Activated T-cell treated with anti-CD3 and anti-CD28 coated beads, Interleukin-2, amount 50 U/mL, for 4 hours (primary cell): ENCODE measurements around the gene CALM1. TPM values are rescaled to one million over a fixed set of nuclear protein-coding genes. Genes with fewer than 3 reads are reported as not detected.

Experiments
- ATAC-seq, 2 donors: fragments of 200-7000 bp; cut with Tn5 transposase; one replicate each; pipeline ENCODE4 v1.10.0; 2021
- DNase-seq: peaks from one replicate; pipeline ENCODE4 v3.0.0-alpha.2; 2020
- H3K27me3 Mint-ChIP-seq: one replicate; pipeline ENCODE4 v1.8.0; 2021; ENCODE audit warnings: low read depth, mixed read lengths
- H3K36me3 Mint-ChIP-seq: one replicate; pipeline ENCODE4 v1.8.0; 2022; ENCODE audit warnings: mixed read lengths; ENCODE audit not compliant: insufficient read depth
- H3K4me1 Mint-ChIP-seq: one replicate; pipeline ENCODE4 v1.8.0; 2021; ENCODE audit warnings: low read depth, mixed read lengths
- H3K4me3 Mint-ChIP-seq: one replicate; pipeline ENCODE4 v1.8.0; 2021; ENCODE audit warnings: mild to moderate bottlenecking, moderate library complexity, mixed read lengths
- H3K9me3 Mint-ChIP-seq: one replicate; pipeline ENCODE4 v1.8.0; 2021; ENCODE audit warnings: mixed read lengths
- total RNA-seq, 3 donors: library from RNA; stranded (reverse); gene quantifications; one replicate each; pipeline ENCODE4 v1.2.1, GENCODE V29; 2021

The CALM1 gene
- total RNA-seq, 3 donors from 2014 or later: 406 to 439 (median 417) TPM

GRCh38 chr14:90412058-90412457 is 15.2 kb downstream of the CALM1 start:
- Mint-ChIP-seq H3K9me3 (no peaks in the 10 kb centered on the region), H3K4me1 (peaks cover 10% of the 10 kb centered on the region), H3K4me3 (no peak overlapping the region), H3K27me3 (no peaks in the 10 kb centered on the region), H3K36me3 (peaks cover 2% of the 10 kb centered on the region)
- ATAC-seq (no peak), DNase-seq (no peak)

- Mint-ChIP-seq H3K9me3 (no peaks in the 10 kb centered on the region), H3K27me3 (no peaks in the 10 kb centered on the region), H3K4me3 (no peak overlapping the region), H3K36me3 (no peaks in the 10 kb centered on the region), H3K4me1 (no peaks in the 10 kb centered on the region)
- DNase-seq (no peak), ATAC-seq (no peak)
These were observed 19.9 kb downstream of the CALM1 start for GRCh38 chr14:90416720-90417119.

DNA sequence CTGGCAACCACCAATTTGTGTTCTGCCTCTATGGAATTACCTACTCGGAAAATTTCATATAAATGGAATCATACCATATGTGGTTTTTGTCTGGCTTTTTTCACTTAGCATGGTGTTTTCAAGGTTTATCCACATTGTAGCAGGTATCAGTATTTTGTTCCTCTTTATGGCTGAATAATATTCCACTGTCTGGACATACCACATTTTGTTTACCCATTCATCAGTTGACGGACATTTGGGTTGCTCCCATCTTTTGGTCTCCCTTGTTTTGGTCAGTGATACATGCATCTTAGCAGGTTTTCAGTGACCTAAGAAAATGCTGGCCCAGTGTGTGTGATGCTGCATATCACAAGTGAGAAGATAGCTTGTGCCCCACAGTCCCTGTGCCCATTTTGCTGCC is 21.2 kb downstream of the CALM1 start:
- Mint-ChIP-seq H3K4me1 (no peaks in the 10 kb centered on the region), H3K36me3 (no peaks in the 10 kb centered on the region), H3K4me3 (no peak overlapping the region), H3K9me3 (no peaks in the 10 kb centered on the region), H3K27me3 (no peaks in the 10 kb centered on the region)
- ATAC-seq (no peak), DNase-seq (no peak)

DNA sequence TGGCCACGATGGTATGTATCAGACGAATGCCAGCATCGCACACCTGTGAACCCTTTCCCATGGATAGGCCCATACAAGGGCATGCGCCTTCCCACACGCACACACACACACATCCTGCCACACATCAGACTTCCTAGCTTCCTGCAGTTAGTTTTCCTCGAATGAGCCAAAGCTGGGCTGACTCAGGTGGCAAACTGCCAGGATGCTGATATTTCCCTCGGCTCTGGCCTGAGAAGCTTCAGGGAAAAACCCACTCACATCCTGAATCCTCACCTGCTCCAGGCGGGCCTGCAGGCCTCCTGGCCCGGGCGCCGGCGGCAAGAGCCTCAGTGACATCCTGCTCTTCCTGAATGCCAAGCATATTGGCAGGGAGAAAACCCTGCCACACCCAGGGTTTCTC is 22.4 kb downstream of the CALM1 start:
- ATAC-seq (no peak), DNase-seq (no peak)
- Mint-ChIP-seq H3K27me3 (no peaks in the 10 kb centered on the region), H3K4me1 (no peaks in the 10 kb centered on the region), H3K36me3 (no peaks in the 10 kb centered on the region), H3K9me3 (no peaks in the 10 kb centered on the region), H3K4me3 (no peak overlapping the region)

DNA sequence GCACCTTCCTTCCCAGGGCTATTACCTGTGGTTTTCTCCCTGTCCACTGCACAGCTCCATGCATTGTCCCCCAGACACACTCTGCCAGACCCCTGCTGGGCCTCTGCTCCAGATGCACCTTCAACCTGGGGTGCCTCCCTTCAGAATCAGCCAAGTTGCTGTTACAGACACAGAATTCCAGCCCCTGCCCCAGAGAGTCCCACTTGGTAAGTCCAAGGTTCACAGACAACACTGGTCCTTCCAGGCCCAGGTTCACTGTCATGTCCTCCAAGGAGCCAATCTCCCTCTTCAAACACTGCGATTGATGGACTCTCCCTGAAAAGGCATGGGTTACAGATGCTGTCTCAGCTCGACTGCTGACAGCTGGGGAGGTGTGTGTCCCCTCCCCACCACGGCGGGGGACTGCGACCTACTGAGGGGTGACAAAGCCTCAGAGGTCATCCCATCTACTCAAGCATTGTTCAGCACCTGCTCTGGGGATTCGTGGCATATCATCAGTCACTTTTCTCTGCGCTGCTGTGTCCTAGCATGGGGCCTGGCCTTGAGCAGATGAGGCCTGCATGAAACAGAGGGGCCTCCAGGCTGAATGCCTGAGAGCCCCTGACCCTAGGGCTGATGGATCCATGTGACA is 24.3 kb downstream of the CALM1 start:
- no peak for DNase-seq
- H3K9me3 Mint-ChIP-seq: no peaks in the 10 kb centered on the region
- no peak for ATAC-seq
- H3K27me3 Mint-ChIP-seq: no peaks in the 10 kb centered on the region
- H3K4me3 Mint-ChIP-seq: no peak overlapping the region
- H3K36me3 Mint-ChIP-seq: no peaks in the 10 kb centered on the region
- no peaks in the 10 kb centered on the region for H3K4me1 Mint-ChIP-seq

GRCh38 chr14:90421632-90422020 is 24.8 kb downstream of the CALM1 start:
- no peaks in the 10 kb centered on the region for H3K9me3 Mint-ChIP-seq
- DNase-seq (no peak), ATAC-seq (no peak)
- no peaks in the 10 kb centered on the region for H3K36me3 Mint-ChIP-seq
- no peak overlapping the region for H3K4me3 Mint-ChIP-seq
- no peaks in the 10 kb centered on the region for H3K4me1 Mint-ChIP-seq
- no peaks in the 10 kb centered on the region for H3K27me3 Mint-ChIP-seq

- ATAC-seq: no peak
- no peaks in the 10 kb centered on the region for H3K4me1 Mint-ChIP-seq
- no peaks in the 10 kb centered on the region for H3K36me3 Mint-ChIP-seq
- no peaks in the 10 kb centered on the region for H3K9me3 Mint-ChIP-seq
- no peak for DNase-seq
- no peaks in the 10 kb centered on the region for H3K27me3 Mint-ChIP-seq
- no peak overlapping the region for H3K4me3 Mint-ChIP-seq
These were observed 26.3 kb downstream of the CALM1 start for GRCh38 chr14:90423166-90423565.

DNA sequence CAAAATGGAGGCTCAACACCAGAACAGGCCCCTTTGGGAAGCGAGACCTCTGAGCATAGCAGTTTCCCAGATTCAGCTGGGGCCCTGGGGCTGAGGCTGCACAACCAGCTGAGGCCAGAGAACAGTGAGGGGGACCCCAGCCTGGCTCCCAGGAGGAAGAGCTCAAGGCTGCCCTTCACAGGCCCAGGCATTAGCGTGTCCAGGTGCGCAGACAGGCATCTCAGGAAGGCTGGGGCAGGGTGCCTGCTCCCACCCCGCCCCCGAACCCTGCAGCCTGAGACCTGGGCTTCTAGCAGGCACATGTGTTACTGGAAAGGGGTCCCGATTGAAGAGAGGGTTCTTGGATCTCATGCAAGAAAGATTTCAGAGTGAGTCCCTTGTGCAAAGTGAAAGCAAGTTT is 27.2 kb downstream of the CALM1 start:
- ATAC-seq (no peak), DNase-seq (no peak)
- Mint-ChIP-seq H3K36me3 (no peaks in the 10 kb centered on the region), H3K27me3 (no peaks in the 10 kb centered on the region), H3K4me1 (no peaks in the 10 kb centered on the region), H3K4me3 (no peak overlapping the region), H3K9me3 (no peaks in the 10 kb centered on the region)

DNA sequence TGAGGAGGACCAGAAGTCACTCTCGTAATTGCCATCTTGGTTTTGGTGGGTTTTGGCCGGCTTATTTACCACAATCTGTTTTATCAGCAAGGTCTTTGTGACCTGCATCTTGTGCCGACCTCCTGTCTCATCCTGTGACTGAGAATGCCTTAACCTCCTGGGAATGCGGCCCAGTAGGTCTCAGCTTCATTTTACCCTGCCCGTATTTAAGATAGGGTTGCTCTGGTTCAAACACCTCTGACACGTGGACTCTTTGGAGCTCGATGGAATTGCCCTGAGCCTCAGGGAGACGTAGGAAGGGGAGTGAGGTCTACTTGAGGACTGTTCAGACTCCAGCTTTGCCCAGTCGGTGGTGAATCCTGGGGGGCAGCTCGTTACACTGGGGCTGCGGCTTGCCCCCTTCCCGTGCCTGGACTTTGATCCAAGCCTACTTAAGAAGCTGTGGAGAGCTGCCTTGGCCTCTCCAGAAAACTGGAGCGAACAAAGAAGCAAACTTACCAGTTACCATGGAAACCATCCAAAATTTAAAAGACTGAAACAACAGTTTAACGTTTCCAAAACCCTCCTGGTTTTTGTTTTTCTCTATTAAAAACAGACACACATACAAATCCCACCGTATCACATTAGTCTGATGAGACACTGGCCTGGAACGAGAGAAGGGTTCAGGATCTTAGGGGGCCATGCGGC is 28.0 kb downstream of the CALM1 start:
- no peaks in the 10 kb centered on the region for H3K9me3 Mint-ChIP-seq
- ATAC-seq (no peak), DNase-seq (no peak)
- no peaks in the 10 kb centered on the region for H3K27me3 Mint-ChIP-seq
- no peaks in the 10 kb centered on the region for H3K36me3 Mint-ChIP-seq
- H3K4me3 Mint-ChIP-seq: no peak overlapping the region
- no peaks in the 10 kb centered on the region for H3K4me1 Mint-ChIP-seq

DNA sequence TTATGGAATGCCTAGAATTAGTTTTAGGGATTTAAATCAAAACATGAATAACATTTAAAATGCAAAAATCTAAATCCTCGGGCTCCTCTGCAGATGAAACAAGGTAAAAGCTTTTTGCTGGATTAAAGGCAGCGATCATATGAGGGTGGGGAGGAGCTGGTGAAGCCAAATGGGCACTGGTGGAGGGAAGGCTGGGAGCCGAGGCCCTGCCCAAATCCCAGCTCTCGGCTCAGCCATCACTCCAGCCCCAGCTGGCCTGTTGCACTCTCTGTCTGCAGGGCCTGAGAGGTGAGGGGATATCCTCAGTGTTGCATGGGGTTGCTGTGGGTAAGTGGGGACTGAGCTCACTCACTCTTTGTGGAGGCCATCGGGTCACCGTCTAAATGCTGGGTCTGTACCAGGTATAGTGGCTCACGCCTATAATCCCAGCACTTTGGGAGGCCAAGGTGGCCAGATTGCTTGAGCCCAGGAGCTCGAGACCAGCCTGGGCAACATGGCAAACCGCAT is 28.6 kb downstream of the CALM1 start:
- Mint-ChIP-seq H3K27me3 (no peaks in the 10 kb centered on the region), H3K36me3 (no peaks in the 10 kb centered on the region), H3K4me1 (no peaks in the 10 kb centered on the region), H3K4me3 (no peak overlapping the region), H3K9me3 (no peaks in the 10 kb centered on the region)
- ATAC-seq (no peak), DNase-seq (no peak)

DNA sequence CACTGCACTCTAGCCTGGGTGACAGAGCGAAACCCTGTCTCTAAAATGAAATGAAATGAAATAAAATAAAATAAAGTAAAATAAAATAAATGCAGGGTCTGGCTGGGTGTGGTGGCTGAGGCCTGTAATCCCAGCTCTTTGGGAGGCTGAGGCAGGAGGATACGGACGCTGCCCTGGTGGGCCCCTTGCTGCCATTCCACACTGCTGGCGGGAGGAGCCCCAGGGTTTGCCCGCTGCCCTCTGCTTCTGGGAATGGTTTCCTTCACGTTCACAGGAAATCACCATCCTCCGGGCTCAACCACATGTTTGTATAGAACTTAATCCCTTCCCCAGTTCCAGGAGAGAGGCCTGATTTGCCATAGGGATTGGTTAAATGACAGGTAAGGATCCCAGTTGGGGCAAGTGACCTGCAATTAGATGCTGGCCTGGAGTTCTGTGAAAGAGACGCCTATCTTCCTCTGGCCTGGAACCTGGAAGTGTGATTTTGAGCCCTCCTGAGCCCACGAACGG is 29.3 kb downstream of the CALM1 start:
- Mint-ChIP-seq H3K36me3 (no peaks in the 10 kb centered on the region), H3K4me3 (no peak overlapping the region), H3K27me3 (no peaks in the 10 kb centered on the region), H3K9me3 (no peaks in the 10 kb centered on the region), H3K4me1 (no peaks in the 10 kb centered on the region)
- ATAC-seq (no peak), DNase-seq (no peak)

- Mint-ChIP-seq H3K27me3 (no peaks in the 10 kb centered on the region), H3K9me3 (no peaks in the 10 kb centered on the region), H3K4me3 (no peak overlapping the region), H3K4me1 (no peaks in the 10 kb centered on the region), H3K36me3 (no peaks in the 10 kb centered on the region)
- DNase-seq: no peak
- no peak for ATAC-seq
These were observed 29.8 kb downstream of the CALM1 start for GRCh38 chr14:90426663-90427062.

DNA sequence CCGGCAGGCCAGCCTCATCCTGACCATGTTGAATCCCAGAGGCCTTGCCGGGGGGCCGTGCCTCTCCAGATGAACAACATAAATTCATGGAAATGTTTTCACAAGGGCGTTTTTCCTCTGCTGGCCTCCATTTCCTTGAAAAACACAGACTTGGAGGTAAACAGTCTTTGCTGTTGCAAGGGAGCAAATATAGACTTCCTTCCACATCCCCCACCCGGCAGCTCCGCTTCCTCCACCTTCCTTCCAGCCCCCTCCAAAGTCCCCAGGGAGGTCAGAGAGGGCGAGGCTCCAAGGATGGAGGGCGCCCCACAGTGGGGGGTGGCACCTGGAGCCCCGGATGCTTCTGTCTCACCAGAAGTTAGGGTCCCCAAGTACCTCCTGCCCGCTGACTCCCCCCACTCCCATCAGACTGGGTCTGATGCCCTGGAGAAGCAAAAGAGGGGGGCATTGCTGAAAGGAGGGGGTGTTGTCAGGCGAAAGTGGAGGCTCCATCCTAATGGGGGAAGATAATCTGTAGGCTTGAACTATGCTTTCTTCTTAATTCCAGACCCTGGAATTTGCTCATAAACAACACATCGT is 31.1 kb downstream of the CALM1 start:
- no peaks in the 10 kb centered on the region for H3K36me3 Mint-ChIP-seq
- H3K4me3 Mint-ChIP-seq: no peak overlapping the region
- DNase-seq: no peak

DNA sequence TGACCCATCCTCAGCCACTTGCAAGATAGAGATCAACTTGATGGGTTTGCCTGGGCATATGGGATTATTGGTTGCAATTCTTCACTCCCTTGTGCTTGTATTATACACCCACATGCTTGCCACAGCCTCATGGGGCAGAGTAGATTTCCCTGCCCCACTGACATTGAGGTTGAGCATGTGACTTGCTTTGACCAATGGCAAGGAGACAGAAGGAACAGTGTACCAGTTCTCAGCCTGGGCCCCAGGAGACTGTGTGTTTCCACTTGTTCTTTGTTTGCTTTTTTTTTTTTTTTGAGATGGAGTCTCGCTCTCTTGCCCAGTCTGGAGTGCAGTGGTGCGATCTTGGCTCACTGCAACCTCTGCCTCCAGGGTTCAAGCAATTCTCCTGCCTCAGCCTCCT is 31.8 kb downstream of the CALM1 start:
- no peak for ATAC-seq
- Mint-ChIP-seq H3K9me3 (no peaks in the 10 kb centered on the region), H3K36me3 (no peaks in the 10 kb centered on the region), H3K4me1 (no peaks in the 10 kb centered on the region), H3K27me3 (no peaks in the 10 kb centered on the region), H3K4me3 (no peak overlapping the region)
- no peak for DNase-seq

More for the DNA sequence above, 31.1 kb downstream of the CALM1 start:
- no peak for ATAC-seq
- no peaks in the 10 kb centered on the region for H3K9me3 Mint-ChIP-seq
- H3K4me1 Mint-ChIP-seq: no peaks in the 10 kb centered on the region
- H3K27me3 Mint-ChIP-seq: no peaks in the 10 kb centered on the region

DNA sequence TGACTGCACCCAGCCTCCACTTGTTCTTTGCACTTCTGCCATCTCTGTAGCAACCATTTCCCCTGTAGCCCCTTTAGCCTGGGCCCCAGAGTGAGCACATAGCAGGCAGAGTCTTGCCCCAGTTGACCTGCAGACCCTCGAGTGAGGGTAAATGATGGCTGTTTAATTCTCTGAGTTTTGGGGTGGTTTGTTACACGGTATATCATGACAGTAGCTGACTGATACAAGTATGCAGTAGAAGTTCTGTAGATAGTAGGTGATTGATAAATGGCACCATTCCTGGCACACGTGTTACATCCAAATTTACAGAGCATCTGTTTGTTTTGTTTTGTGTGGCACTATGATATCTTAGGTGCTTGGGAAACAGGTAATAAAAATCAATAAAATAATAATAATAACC is 32.4 kb downstream of the CALM1 start:
- H3K4me3 Mint-ChIP-seq: no peak overlapping the region
- no peaks in the 10 kb centered on the region for H3K9me3 Mint-ChIP-seq
- no peaks in the 10 kb centered on the region for H3K36me3 Mint-ChIP-seq
- no peaks in the 10 kb centered on the region for H3K27me3 Mint-ChIP-seq
- H3K4me1 Mint-ChIP-seq: no peaks in the 10 kb centered on the region
- DNase-seq (no peak), ATAC-seq (no peak)
